ENCODE results near the gene FMO1. TPM values are rescaled to one million over a fixed set of nuclear protein-coding genes. Genes with fewer than 3 reads are reported as not detected.

The FMO1 gene
- total RNA-seq, 6 experiments from 2014 or later: not detected

DNA sequence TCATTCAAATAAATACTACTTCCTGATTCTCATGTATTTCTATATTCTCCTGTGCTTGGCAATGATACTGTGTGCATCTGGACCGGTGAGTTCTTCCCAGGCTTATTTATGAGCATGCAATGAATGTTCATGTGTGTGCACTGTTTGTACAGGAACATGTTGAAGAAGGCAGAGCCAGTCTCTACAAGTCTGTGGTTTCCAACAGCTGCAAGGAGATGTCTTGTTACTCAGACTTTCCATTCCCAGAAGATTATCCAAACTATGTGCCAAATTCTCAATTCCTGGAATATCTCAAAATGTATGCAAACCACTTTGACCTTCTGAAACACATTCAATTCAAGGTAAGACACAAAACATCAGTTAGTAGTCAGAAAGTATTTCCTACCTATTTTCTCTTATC lies 19.1 kb downstream of the FMO1 start:
- no peak overlapping the region for H3K27ac Mint-ChIP-seq
- DNase-seq: no peak

DNA sequence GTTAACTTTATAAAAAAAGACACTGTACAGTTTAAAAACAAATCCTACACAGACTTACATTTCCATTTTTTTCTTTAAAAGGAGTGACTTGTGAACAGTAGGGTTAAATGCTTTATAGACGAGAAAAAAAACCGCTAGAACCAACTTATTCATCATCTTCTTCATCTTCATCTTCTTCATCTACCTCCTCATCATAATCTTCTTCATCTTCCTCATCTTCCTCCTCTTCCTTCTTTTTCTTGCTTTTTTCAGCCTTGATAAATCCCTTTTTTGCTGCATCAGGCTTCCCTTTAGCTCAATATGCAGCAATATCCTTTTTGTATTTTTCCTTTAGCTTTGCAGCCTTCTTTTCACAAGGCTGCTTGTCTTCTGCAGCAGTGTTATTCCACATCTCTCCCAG lies 22.5 kb downstream of the FMO1 start:
- TF ChIP-seq, protein P1, sequence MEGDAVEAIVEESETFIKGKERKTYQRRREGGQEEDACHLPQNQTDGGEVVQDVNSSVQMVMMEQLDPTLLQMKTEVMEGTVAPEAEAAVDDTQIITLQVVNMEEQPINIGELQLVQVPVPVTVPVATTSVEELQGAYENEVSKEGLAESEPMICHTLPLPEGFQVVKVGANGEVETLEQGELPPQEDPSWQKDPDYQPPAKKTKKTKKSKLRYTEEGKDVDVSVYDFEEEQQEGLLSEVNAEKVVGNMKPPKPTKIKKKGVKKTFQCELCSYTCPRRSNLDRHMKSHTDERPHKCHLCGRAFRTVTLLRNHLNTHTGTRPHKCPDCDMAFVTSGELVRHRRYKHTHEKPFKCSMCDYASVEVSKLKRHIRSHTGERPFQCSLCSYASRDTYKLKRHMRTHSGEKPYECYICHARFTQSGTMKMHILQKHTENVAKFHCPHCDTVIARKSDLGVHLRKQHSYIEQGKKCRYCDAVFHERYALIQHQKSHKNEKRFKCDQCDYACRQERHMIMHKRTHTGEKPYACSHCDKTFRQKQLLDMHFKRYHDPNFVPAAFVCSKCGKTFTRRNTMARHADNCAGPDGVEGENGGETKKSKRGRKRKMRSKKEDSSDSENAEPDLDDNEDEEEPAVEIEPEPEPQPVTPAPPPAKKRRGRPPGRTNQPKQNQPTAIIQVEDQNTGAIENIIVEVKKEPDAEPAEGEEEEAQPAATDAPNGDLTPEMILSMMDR (IDR thresholded peaks at IDR 0.05): no peak
- Mint-ChIP-seq H3K4me3 (no peak overlapping the region), H3K36me3 (ENCODE audit: low read depth) (no peaks in the 10 kb centered on the region), H3K4me1 (ENCODE audit: low read depth) (no peaks in the 10 kb centered on the region), H3K9me3 (no peaks in the 10 kb centered on the region), H3K27ac (no peak overlapping the region), H3K27me3 (ENCODE audit: insufficient read depth) (peaks cover 6% of the 10 kb centered on the region; the same call in 1 of the 2 replicates)
- DNase-seq: no peak

More for the DNA sequence above, 19.1 kb downstream of the FMO1 start:
- H3K9me3 Mint-ChIP-seq: no peaks in the 10 kb centered on the region
- TF ChIP-seq, protein P1 (IDR thresholded peaks at IDR 0.05): no peak
- H3K27me3 Mint-ChIP-seq (ENCODE audit: insufficient read depth): peaks cover 8% of the 10 kb centered on the region; the same call in 1 of the 2 replicates
- no peaks in the 10 kb centered on the region for H3K36me3 Mint-ChIP-seq (ENCODE audit: low read depth)
- no peak overlapping the region for H3K4me3 Mint-ChIP-seq
- H3K4me1 Mint-ChIP-seq (ENCODE audit: low read depth): no peaks in the 10 kb centered on the region

DNA sequence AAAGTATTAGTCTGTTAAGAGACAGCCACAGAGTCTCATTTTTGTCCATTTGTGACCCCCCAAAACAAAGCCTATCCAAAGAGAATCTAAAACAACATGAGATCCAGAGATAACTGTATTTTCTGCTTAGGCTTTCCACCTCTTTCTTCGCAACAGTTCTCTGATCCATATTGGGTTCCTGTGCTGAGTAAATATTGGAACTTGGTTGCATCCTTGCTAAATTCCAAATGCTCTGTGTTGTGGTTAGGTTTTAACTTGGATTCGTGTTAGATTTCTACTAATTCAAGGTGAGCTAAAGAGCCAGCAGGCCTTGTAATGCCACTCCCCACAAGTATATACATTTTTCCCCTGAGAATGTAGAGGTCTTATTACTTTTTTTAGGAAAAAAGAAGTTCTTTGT lies 29.2 kb downstream of the FMO1 start:
- no peak overlapping the region for H3K4me3 Mint-ChIP-seq

GRCh38 chr1:171279234-171279633 lies 30.9 kb downstream of the FMO1 start:
- Mint-ChIP-seq H3K36me3 (ENCODE audit: low read depth) (no peaks in the 10 kb centered on the region), H3K4me3 (no peak overlapping the region), H3K9me3 (no peaks in the 10 kb centered on the region), H3K27me3 (ENCODE audit: insufficient read depth) (peaks cover 9% of the 10 kb centered on the region), H3K27ac (no peak overlapping the region), H3K4me1 (ENCODE audit: low read depth) (no peaks in the 10 kb centered on the region)
- TF ChIP-seq, protein P1 (IDR thresholded peaks at IDR 0.05): no peak
- DNase-seq: no peak

More for the DNA sequence above, 29.2 kb downstream of the FMO1 start:
- TF ChIP-seq, protein P1 (IDR thresholded peaks at IDR 0.05): no peak
- Mint-ChIP-seq H3K36me3 (ENCODE audit: low read depth) (no peaks in the 10 kb centered on the region), H3K27ac (no peak overlapping the region), H3K4me1 (ENCODE audit: low read depth) (no peaks in the 10 kb centered on the region), H3K9me3 (no peaks in the 10 kb centered on the region), H3K27me3 (ENCODE audit: insufficient read depth) (peaks cover 9% of the 10 kb centered on the region)
- no peak for DNase-seq

DNA sequence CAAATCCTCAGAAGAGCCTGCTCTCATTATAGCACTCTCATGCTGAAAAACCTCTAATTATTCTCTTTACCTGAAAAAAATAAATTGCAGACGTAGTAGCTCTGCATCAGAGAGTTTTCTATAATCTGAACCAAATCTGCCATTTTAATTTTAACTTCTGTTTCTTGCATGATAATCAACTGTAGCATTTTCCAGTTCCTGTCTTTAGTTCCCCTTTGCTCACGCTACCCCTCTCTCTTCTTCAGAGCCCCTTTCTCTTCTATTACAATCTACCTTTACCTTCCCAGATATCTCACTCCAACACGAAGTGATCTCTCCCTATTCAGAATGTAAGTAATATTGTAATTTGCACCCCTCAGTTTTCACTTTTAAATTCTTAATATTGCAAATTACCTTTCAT lies 31.4 kb downstream of the FMO1 start:
- Mint-ChIP-seq H3K4me1 (ENCODE audit: low read depth) (no peaks in the 10 kb centered on the region), H3K27ac (no peak overlapping the region), H3K36me3 (ENCODE audit: low read depth) (no peaks in the 10 kb centered on the region), H3K27me3 (ENCODE audit: insufficient read depth) (peaks cover 9% of the 10 kb centered on the region), H3K9me3 (no peaks in the 10 kb centered on the region), H3K4me3 (no peak overlapping the region)
- TF ChIP-seq, protein P1 (IDR thresholded peaks at IDR 0.05): no peak
- DNase-seq: no peak

- H3K4me1 Mint-ChIP-seq (ENCODE audit: low read depth): no peaks in the 10 kb centered on the region
- no peak overlapping the region for H3K27ac Mint-ChIP-seq
- TF ChIP-seq, protein P1 (IDR thresholded peaks at IDR 0.05): no peak
- no peaks in the 10 kb centered on the region for H3K9me3 Mint-ChIP-seq
- H3K27me3 Mint-ChIP-seq (ENCODE audit: insufficient read depth): peaks cover 9% of the 10 kb centered on the region
- no peaks in the 10 kb centered on the region for H3K36me3 Mint-ChIP-seq (ENCODE audit: low read depth)
- no peak overlapping the region for H3K4me3 Mint-ChIP-seq
- DNase-seq: no peak
Measured at GRCh38 chr1:171280599-171280998, 32.3 kb downstream of the FMO1 start.
